Ishikawa (cell line): Measurements from ENCODE around the gene BDKRB2.

Source experiments
- CEBPB ChIP-seq: IDR thresholded peaks from 2 replicates; pipeline ENCODE4 v1.6.1; 2012
- CREB1 ChIP-seq: IDR thresholded peaks from 2 replicates; pipeline ENCODE4 v1.6.1; 2012; ENCODE audit warnings: low read depth
- EGR1 ChIP-seq: IDR thresholded peaks from 2 replicates; pipeline ENCODE4 v1.6.1; 2012
- EP300 ChIP-seq: IDR thresholded peaks from 2 replicates; pipeline ENCODE4 v1.6.1; 2012; ENCODE audit warnings: borderline replicate concordance
- FOXM1 ChIP-seq: IDR thresholded peaks from 2 replicates; pipeline ENCODE4 v1.6.1; 2012; ENCODE audit warnings: low read depth, borderline replicate concordance
- NFIC ChIP-seq: IDR thresholded peaks from 2 replicates; pipeline ENCODE4 v1.6.1; 2012
- RAD21 ChIP-seq: IDR thresholded peaks from 2 replicates; pipeline ENCODE4 v1.6.1; 2012; ENCODE audit warnings: low read depth
- TCF12 ChIP-seq: IDR thresholded peaks from 2 replicates; pipeline ENCODE4 v1.6.1; 2012; ENCODE audit warnings: low read depth
- TEAD4 ChIP-seq: IDR thresholded peaks from 2 replicates; pipeline ENCODE4 v1.6.1; 2012
- YY1 ChIP-seq: IDR thresholded peaks from 2 replicates; pipeline ENCODE4 v1.6.1; 2012; ENCODE audit warnings: low read depth
- TF ChIP-seq, protein P1 (sequence below): IDR thresholded peaks from 2 replicates; pipeline ENCODE4 v1.6.1; 2012
- TF ChIP-seq, protein P2 (sequence below): IDR thresholded peaks from 2 replicates; pipeline ENCODE4 v1.6.1; 2012; ENCODE audit warnings: low read depth, mild to moderate bottlenecking
- TF ChIP-seq, protein P3 (sequence below): IDR thresholded peaks from 2 replicates; pipeline ENCODE4 v1.6.1; 2012

- no peak for TF ChIP-seq FOXM1
- TF ChIP-seq, protein P1, sequence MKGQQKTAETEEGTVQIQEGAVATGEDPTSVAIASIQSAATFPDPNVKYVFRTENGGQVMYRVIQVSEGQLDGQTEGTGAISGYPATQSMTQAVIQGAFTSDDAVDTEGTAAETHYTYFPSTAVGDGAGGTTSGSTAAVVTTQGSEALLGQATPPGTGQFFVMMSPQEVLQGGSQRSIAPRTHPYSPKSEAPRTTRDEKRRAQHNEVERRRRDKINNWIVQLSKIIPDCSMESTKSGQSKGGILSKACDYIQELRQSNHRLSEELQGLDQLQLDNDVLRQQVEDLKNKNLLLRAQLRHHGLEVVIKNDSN: no peak
- no peak for TF ChIP-seq EP300
- no peak for TF ChIP-seq TEAD4
- TF ChIP-seq EGR1: no peak
- TF ChIP-seq NFIC: no peak
- TF ChIP-seq RAD21: no peak
- TF ChIP-seq CREB1: no peak
- TF ChIP-seq YY1: no peak
- no peak for TF ChIP-seq TCF12
- TF ChIP-seq, protein P2, sequence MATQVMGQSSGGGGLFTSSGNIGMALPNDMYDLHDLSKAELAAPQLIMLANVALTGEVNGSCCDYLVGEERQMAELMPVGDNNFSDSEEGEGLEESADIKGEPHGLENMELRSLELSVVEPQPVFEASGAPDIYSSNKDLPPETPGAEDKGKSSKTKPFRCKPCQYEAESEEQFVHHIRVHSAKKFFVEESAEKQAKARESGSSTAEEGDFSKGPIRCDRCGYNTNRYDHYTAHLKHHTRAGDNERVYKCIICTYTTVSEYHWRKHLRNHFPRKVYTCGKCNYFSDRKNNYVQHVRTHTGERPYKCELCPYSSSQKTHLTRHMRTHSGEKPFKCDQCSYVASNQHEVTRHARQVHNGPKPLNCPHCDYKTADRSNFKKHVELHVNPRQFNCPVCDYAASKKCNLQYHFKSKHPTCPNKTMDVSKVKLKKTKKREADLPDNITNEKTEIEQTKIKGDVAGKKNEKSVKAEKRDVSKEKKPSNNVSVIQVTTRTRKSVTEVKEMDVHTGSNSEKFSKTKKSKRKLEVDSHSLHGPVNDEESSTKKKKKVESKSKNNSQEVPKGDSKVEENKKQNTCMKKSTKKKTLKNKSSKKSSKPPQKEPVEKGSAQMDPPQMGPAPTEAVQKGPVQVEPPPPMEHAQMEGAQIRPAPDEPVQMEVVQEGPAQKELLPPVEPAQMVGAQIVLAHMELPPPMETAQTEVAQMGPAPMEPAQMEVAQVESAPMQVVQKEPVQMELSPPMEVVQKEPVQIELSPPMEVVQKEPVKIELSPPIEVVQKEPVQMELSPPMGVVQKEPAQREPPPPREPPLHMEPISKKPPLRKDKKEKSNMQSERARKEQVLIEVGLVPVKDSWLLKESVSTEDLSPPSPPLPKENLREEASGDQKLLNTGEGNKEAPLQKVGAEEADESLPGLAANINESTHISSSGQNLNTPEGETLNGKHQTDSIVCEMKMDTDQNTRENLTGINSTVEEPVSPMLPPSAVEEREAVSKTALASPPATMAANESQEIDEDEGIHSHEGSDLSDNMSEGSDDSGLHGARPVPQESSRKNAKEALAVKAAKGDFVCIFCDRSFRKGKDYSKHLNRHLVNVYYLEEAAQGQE: no peak
- TF ChIP-seq, protein P3, sequence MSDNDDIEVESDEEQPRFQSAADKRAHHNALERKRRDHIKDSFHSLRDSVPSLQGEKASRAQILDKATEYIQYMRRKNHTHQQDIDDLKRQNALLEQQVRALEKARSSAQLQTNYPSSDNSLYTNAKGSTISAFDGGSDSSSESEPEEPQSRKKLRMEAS: no peak
- TF ChIP-seq CEBPB: no peak
These were observed 48.4 kb downstream of the BDKRB2 start for GRCh38 chr14:96252999-96253539.
